ENCODE results near the gene AHDC1. TPM values are rescaled to one million over a fixed set of nuclear protein-coding genes. Genes with fewer than 3 reads are reported as not detected.

The AHDC1 gene
- total and polyA plus RNA-seq, 2 of the 13 experiments (the other 11 are each of a cell fraction or from before 2014, with no cell fraction given), result 1.0 to 2.7 TPM

- TF ChIP-seq, protein P1, sequence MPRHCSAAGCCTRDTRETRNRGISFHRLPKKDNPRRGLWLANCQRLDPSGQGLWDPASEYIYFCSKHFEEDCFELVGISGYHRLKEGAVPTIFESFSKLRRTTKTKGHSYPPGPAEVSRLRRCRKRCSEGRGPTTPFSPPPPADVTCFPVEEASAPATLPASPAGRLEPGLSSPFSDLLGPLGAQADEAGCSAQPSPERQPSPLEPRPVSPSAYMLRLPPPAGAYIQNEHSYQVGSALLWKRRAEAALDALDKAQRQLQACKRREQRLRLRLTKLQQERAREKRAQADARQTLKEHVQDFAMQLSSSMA (CRISPR knock-in tag; IDR thresholded peaks at IDR 0.05), result 0 out of 2 replicates have a peak, but pooled peaks have one; percentile 60
- no peak for TF ChIP-seq TEAD2 (CRISPR knock-in tag; IDR thresholded peaks at IDR 0.05)
- no peak for TF ChIP-seq PHB2 (IDR thresholded peaks at IDR 0.05; ENCODE audit: partially characterized antibody)
- TF ChIP-seq KLF9 (CRISPR knock-in tag; IDR thresholded peaks at IDR 0.05; ENCODE audit: low read depth), result peak; percentile 70; the same call in 1 of the 2 replicates
- no peak for TF ChIP-seq DMTF1 (CRISPR knock-in tag; IDR thresholded peaks at IDR 0.05)
- no peak for TF ChIP-seq ATRX (CRISPR knock-in tag; IDR thresholded peaks at IDR 0.05; ENCODE audit: borderline replicate concordance)
- TF ChIP-seq MAZ (IDR thresholded peaks at IDR 0.05; ENCODE audit: borderline replicate concordance, low read depth, low read length), result no peak
- TF ChIP-seq MAZ (CRISPR knock-in tag; IDR thresholded peaks at IDR 0.05; ENCODE audit: low read depth), result peak; percentile 48; the same call in 1 of the 2 replicates
- no peak for TF ChIP-seq ZNF652 (CRISPR knock-in tag; IDR thresholded peaks at IDR 0.05; ENCODE audit: borderline replicate concordance, low read depth)
- TF ChIP-seq HNRNPUL1 (IDR thresholded peaks at IDR 0.05; ENCODE audit: low read depth, low read length), result no peak
- peak; percentile 85 for TF ChIP-seq ZNF605 (CRISPR knock-in tag; IDR thresholded peaks at IDR 0.05)
- peak; percentile 46; the same call in 1 of the 2 replicates for TF ChIP-seq SP5 (CRISPR knock-in tag; IDR thresholded peaks at IDR 0.05; ENCODE audit: borderline replicate concordance, low read depth)
- TF ChIP-seq TCF7 (IDR thresholded peaks at IDR 0.05; ENCODE audit: low read depth), result no peak
- no peak for TF ChIP-seq SUZ12 (IDR thresholded peaks at IDR 0.05; ENCODE audit: low read depth, low read length)
- TF ChIP-seq, protein P2, sequence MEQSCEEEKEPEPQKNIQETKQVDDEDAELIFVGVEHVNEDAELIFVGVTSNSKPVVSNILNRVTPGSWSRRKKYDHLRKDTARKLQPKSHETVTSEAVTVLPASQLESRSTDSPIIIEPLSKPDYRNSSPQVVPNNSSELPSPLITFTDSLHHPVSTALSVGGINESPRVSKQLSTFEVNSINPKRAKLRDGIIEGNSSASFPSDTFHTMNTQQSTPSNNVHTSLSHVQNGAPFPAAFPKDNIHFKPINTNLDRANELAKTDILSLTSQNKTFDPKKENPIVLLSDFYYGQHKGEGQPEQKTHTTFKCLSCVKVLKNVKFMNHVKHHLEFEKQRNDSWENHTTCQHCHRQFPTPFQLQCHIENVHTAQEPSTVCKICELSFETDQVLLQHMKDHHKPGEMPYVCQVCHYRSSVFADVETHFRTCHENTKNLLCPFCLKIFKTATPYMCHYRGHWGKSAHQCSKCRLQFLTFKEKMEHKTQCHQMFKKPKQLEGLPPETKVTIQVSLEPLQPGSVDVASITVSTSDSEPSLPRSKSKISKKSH (CRISPR knock-in tag; IDR thresholded peaks at IDR 0.05; ENCODE audit: borderline replicate concordance), result 0 out of 2 replicates have a peak, but pooled peaks have one; percentile 30
- TF ChIP-seq AHR (CRISPR knock-in tag; IDR thresholded peaks at IDR 0.05), result no peak
- TF ChIP-seq PPARG (CRISPR knock-in tag; conservative IDR thresholded peaks at IDR 0.05), result peak; percentile 47
- TF ChIP-seq BCLAF1 (IDR thresholded peaks at IDR 0.05), result no peak
- TF ChIP-seq, protein P3, sequence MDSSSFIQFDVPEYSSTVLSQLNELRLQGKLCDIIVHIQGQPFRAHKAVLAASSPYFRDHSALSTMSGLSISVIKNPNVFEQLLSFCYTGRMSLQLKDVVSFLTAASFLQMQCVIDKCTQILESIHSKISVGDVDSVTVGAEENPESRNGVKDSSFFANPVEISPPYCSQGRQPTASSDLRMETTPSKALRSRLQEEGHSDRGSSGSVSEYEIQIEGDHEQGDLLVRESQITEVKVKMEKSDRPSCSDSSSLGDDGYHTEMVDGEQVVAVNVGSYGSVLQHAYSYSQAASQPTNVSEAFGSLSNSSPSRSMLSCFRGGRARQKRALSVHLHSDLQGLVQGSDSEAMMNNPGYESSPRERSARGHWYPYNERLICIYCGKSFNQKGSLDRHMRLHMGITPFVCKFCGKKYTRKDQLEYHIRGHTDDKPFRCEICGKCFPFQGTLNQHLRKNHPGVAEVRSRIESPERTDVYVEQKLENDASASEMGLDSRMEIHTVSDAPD (CRISPR knock-in tag; IDR thresholded peaks at IDR 0.05), result no peak
- TF ChIP-seq KDM4B (CRISPR knock-in tag; IDR thresholded peaks at IDR 0.05), result no peak
- TF ChIP-seq SNAI1 (CRISPR knock-in tag; IDR thresholded peaks at IDR 0.05; ENCODE audit: borderline replicate concordance), result no peak
- peak; percentile 81 for TF ChIP-seq ZFX (CRISPR knock-in tag; IDR thresholded peaks at IDR 0.05; ENCODE audit: low read depth)
Measured at GRCh38 chr1:27489973-27490741, 113.8 kb downstream of the AHDC1 start, which contains the start of gene WASF2 (continued).

Measured in HepG2 (cell line).